Stimulated activated naive CD4-positive, alpha-beta T cell (primary cell): ENCODE data around the gene UBXN2A.

Experiments
- DNase-seq, 6 experiments: peaks; one replicate each; lab custom pipeline; 2025; lab: John Stamatoyannopoulos, UW

UBXN2A gene

GRCh38 chr2:23939987-23940717, at the start of gene UBXN2A:
TSS of gene UBXN2A (plus strand) at chr2:23940463. CDS start at chr2:23958315, 17,852 bp downstream.
- peak; percentile 47 to 80 (median 65) for DNase-seq

- DNase-seq: no peak
These were observed 40.1 kb upstream of the UBXN2A start for GRCh38 chr2:23900133-23900532.

DNA sequence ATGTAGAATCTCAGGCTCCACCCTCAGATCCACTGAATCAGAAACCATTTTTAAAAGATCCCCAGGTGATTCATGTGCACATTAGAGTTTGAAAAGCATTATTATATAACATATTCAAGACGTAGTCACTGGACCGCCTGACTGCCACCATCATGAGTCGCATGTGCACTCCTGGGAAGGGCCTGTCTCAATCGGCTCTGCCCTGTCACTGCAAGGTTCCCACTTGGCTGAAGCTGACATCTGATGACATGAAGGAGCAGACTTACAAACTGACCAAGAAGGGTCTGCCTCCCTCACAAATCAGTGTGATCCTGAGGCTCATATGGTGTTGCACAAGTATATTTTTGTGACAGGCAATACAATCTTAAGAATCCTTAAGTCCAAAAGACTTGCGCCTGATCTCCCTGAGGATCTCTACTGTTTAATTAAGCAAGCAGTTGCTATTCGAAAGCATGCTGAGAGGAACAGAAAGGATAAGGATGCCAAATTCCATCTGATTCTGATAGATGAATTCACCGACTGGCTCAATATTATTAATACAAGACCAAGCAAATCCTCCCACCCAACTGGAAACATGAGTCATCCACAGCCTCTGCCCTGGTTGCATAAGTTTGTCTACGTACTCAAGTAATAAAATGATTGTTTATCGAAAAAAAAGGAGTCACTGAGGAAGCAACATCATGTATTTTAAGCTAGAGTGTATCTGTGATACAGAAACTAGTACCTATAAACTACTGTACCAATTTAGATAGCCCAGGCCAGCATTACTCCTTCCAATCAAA, 39.5 kb upstream of the UBXN2A start:
- no peak for DNase-seq

DNA sequence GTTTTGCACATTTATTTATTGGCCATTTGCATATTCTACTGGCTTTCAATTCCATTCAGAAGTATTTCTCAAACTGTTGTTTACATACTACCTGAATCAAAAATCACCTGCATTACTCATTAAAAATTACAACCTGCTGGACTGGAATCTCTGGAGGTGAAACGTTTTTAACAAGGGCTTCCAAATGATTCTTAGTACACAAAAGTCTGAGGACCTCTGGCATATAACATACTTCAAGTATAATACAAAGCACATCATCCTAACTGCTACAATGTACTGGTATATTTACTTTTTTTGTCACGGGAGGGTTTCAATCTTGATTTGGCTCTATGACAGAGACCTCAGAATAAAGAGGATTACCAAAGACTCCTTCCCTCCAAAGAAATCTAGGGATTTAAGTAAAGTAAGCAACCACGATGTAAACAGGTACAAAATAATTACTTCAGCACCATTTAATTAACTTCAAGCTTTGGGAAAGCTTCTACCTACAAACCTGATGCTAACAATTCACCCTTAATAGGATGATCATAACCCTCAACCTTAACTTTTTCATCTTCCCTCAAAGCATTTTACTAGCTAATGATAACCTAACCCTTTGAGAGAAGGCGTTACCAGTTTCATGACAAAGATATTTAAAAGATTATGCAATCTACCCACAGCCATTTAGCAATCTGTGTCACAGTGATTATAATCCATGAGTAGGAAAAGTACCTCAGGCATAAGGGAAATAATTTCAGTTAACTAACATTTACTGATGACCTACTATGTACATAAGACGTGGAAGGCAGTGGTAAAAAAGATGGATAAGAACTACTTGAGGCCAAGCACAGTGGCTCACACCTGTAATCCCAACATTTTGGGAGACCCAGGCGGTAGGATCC, 38.1 kb upstream of the UBXN2A start:
- no peak for DNase-seq

GRCh38 chr2:23903034-23903433, 37.2 kb upstream of the UBXN2A start:
- DNase-seq: no peak

DNA sequence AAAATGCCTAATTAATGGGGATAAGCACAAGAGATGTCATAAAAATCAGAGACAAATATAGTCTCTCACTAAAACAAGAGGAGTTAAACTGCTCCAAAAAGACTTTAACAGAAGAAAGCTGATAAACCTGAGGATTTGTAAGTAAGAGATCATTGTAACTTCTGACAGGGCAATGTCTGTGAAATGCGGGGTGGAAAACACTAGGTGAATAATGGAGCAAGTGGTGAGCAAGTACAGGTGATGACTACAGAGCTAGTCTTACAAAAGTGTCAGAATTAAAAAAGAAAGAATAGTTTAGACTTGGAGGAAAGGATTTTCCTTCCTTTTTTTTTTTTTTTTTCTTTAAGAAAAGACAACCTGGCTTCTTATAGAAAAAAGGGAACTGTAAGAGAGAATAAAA, 36.0 kb upstream of the UBXN2A start:
- DNase-seq: no peak

GRCh38 chr2:23904692-23905091, 35.6 kb upstream of the UBXN2A start:
- DNase-seq: no peak

GRCh38 chr2:23905155-23905554, 35.1 kb upstream of the UBXN2A start:
- no peak for DNase-seq

- no peak for DNase-seq
These were observed 28.2 kb upstream of the UBXN2A start for GRCh38 chr2:23912054-23912453.

DNA sequence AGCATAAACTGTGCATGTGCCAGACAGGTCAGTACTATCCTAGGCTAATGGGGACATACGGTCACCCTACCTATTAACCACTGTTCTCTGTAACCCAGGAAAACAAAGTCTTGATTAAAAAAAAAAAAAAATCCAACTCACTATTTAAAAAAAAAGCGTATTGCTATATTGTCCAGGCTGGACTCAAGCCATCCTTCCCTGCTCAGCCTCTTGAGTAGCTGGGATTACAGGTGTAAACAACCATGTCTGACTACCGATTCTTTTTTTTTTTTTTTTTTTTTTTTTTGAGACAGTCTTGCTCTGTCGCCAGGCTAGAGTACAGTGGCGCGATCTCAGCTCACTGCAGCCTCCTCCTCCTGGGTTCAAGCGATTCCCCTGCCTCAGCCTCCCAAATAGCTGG, 24.9 kb upstream of the UBXN2A start:
- DNase-seq: no peak

DNA sequence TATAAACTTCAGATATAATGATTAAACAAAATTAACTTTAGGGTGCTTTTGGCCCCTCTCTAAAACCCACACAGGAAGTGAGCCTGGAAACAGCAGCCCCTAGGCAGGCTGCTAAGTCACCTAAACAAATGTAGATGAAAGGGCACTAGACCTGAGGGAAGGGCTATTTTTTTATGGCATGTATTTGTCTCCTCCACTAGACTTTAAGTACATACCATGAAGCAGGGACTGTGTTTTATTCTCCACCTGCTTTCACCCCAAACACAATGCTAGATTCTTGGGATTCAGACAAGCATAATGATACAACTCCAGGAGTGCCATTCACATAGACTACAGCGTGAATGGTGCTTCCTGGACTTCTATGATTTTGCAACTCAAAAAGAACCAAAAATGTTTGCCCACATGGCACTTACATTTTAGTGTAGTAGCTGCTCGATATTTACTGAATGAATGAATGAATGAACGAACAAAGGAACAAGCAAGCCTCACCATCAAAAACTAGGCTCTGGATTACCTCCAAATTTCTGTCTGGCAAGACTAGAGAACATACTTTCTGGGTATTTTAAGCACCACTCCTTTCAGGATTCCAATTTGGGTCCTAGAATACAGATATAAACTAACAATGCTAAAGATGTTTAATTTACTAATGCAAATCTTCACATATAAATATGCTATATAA, 23.4 kb upstream of the UBXN2A start:
- no peak for DNase-seq

GRCh38 chr2:23918837-23919489, 21.3 kb upstream of the UBXN2A start:
- DNase-seq: no peak

DNA sequence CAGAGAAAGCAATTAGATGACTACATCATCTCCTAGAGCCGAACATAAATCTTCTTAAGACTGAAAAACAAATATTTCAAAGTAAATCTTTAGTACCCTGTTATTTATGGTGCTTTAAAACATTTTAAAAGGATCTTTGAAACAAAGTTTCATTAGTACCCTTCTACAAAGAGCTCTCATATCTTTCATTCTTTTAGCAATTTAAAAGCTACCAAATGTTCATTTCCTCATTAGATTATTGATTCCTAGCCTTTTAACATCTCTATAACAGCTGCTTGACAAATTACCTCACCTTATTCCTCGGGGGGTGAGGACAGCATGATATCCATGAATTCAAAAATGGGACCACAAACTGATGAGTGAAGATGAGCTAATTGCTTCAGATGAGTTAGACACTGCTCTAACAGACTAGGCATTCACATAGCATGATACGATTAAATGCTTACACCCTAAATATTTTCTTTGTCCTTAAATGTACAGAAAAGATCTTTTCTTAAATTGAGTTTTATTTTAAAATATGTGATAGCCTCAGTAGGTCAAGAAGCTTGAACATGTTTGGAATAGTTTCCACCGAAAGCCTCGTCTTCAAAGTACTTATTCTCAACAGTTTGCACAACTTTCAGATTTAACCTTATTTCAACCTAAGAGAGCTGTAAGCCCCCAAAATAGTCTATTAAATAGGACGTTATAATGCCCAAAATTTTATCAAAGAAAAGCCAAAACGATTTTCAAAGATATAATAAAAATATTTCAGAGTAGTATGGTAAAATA, 15.5 kb upstream of the UBXN2A start:
- no peak for DNase-seq

GRCh38 chr2:23925702-23926289, 14.5 kb upstream of the UBXN2A start:
- DNase-seq: peak; percentile 28 to 76 (median 58)

DNA sequence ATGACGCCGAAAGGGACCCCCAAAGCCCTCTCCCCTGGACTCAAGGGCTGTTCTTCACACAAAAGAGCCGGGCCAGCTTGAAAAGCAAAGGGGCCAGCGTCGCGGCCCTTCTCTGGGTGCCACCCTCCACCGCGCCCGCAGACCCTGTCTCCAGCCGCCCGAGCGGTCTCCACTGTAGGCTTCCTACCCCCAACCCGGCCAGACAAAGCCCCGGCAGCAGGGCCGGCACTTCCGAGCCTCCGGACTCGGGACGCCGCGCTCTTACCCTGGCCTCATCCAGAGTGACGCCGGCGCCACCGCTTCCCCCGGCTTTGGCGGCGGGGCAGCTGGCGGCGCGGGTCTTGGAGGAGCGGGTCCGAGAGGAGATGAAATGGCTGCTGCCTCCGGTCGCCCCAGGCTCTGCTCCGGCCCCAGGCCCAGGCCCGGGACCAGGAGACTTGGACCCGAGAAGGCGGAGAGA, 13.9 kb upstream of the UBXN2A start:
- DNase-seq: peak in 1 of 6 experiments; percentile 32

- DNase-seq: peak; percentile 88 to 99 (median 91)
These were observed 13.3 kb upstream of the UBXN2A start, which contains the start of gene ATAD2B for GRCh38 chr2:23926750-23927571. TSS of gene ATAD2B (minus strand) at chr2:23927123. CDS start at chr2:23926770, 353 bp downstream.

GRCh38 chr2:23934259-23934658, 6.0 kb upstream of the UBXN2A start:
- no peak for DNase-seq

DNA sequence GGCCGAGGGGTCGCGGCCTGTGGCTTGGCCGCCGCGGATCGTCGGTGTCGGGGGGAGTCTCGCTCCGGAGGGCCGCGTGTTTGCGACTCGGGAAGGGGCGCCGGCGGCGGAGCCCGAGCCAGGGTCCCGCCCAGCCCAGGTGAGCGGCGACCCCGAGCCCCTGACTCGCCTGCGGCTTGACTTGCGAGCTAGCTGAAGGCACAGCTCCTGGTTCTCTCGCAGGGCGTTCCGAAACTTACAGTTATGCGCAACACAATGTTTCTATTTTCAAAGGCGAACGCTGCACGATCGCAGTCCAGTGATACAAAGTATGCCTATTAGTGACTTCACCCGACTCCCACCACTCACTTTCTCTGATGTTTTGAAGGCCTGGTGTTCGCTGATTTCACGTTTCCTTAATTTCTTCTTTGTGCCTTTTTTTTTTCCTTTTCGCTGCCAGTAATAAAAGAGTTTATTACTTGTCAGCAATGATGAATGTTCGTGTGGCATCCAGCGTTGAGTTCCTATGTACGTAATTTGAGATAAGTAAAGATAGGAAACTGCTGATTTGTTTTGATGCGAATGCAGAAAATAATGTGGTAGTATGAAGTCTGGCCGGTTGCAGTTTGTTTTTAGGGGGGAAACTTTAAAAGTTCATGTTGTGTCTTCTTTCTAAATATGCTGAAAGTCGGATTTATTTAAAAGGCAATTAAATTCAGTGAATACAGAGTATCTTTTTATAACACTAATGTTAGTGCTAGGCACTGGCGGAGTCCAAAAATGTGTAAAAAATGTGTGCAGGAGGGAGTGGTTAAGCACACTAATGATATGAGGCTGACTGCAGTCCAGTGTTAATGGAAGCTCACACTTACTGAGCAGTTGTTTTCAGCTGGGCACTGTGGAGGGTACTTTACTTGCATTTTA, 706 bp downstream of the UBXN2A start:
- peak in 2 of 6 experiments; percentile 54 to 62 for DNase-seq
